BLaER1 (cell line): ENCODE data around the gene DPPA5.

Experiments
- H3K27ac ChIP-seq: shearing (Covaris generic); formaldehyde crosslinking; 2 replicates; pipeline ENCODE4 v1.8.1; 2022
- H3K27me3 ChIP-seq: shearing (Covaris generic); formaldehyde crosslinking; 2 replicates; pipeline ENCODE4 v1.8.1; 2022
- H3K36me3 ChIP-seq: shearing (Covaris generic); formaldehyde crosslinking; 2 replicates; pipeline ENCODE4 v1.8.1; 2022
- H3K4me1 ChIP-seq: shearing (Covaris generic); formaldehyde crosslinking; 2 replicates; pipeline ENCODE4 v1.8.1; 2022
- H3K4me2 ChIP-seq: shearing (Covaris generic); formaldehyde crosslinking; 2 replicates; pipeline ENCODE4 v1.8.1; 2022
- H3K4me3 ChIP-seq: shearing (Covaris generic); formaldehyde crosslinking; 2 replicates; pipeline ENCODE4 v1.8.1; 2022
- H3K9ac ChIP-seq: shearing (Covaris generic); formaldehyde crosslinking; 2 replicates; pipeline ENCODE4 v1.8.1; 2022
- H3K9me3 ChIP-seq: shearing (Covaris generic); formaldehyde crosslinking; 2 replicates; pipeline ENCODE4 v1.8.1; 2022
- H4K20me1 ChIP-seq: shearing (Covaris generic); formaldehyde crosslinking; 2 replicates; pipeline ENCODE4 v1.8.1; 2022
- Cebpa-rat ChIP-seq: shearing (Covaris generic); IDR thresholded peaks from 2 replicates; pipeline ENCODE4 v1.8.1; 2022

The DPPA5 gene

GRCh38 chr6:73367761-73368355, 13.8 kb upstream of the DPPA5 start:
- H3K9me3 ChIP-seq: peaks cover 45% of the 10 kb centered on the region
- no peaks in the 10 kb centered on the region for H3K36me3 ChIP-seq
- no peak for TF ChIP-seq Cebpa-rat
- no peaks in the 10 kb centered on the region for H3K4me1 ChIP-seq
- no peak overlapping the region for H3K9ac ChIP-seq
- no peaks in the 10 kb centered on the region for H4K20me1 ChIP-seq
- no peaks in the 10 kb centered on the region for H3K27me3 ChIP-seq
- H3K27ac ChIP-seq: no peak overlapping the region
- H3K4me3 ChIP-seq: no peak overlapping the region
- H3K4me2 ChIP-seq: no peak overlapping the region

- no peak overlapping the region for H3K9ac ChIP-seq
- no peak for TF ChIP-seq Cebpa-rat
Measured at GRCh38 chr6:73364549-73364948, 10.5 kb upstream of the DPPA5 start.

DNA sequence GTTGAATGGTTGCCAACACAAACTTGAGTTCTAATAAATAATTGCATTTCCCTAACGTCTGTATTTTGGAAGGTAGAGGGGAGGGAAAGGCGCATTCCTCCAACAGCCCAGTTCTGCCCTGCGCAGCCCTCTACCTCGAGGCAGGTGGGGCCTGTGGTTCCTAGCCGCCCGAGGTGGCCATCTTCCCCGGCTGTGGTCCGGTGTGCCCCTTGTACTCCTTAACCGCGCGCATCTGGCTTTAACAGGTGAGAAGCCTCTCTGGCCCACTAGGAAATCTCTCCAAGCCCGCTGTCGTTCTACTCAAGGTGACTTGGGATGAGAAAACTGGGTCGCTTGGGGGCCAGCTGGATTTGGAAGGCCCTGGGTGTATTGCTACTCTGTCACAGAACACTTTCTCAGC, 10.0 kb upstream of the DPPA5 start:
- no peak overlapping the region for H3K9ac ChIP-seq
- TF ChIP-seq Cebpa-rat: no peak
- no peaks in the 10 kb centered on the region for H3K4me1 ChIP-seq
- H3K27me3 ChIP-seq: no peaks in the 10 kb centered on the region
- no peaks in the 10 kb centered on the region for H4K20me1 ChIP-seq
- no peak overlapping the region for H3K27ac ChIP-seq
- H3K4me2 ChIP-seq: no peak overlapping the region
- H3K36me3 ChIP-seq: no peaks in the 10 kb centered on the region
- no peak overlapping the region for H3K4me3 ChIP-seq
- H3K9me3 ChIP-seq: peaks cover 25% of the 10 kb centered on the region

More at GRCh38 chr6:73364549-73364948, 10.5 kb upstream of the DPPA5 start:
- Histone ChIP-seq H3K4me3 (no peak overlapping the region), H3K27me3 (no peaks in the 10 kb centered on the region), H3K4me2 (no peak overlapping the region), H3K9me3 (peaks cover 28% of the 10 kb centered on the region), H3K36me3 (no peaks in the 10 kb centered on the region), H4K20me1 (no peaks in the 10 kb centered on the region), H3K4me1 (no peaks in the 10 kb centered on the region), H3K27ac (no peak overlapping the region)

DNA sequence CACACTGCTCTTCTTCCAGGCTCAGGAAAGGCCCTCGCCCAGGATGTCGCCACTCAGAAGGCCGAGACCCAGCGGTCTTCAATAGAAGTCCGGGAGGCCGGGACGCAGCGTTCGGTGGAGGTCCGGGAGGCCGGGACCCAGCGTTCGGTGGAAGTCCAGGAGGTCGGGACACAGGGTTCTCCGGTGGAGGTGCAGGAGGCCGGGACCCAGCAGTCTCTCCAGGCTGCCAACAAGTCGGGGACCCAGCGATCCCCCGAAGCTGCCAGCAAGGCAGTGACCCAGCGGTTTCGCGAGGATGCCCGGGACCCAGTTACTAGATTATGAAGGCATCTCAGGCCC, 9.4 kb upstream of the DPPA5 start:
- Histone ChIP-seq H3K4me2 (no peak overlapping the region), H3K36me3 (no peaks in the 10 kb centered on the region), H4K20me1 (no peaks in the 10 kb centered on the region), H3K27me3 (no peaks in the 10 kb centered on the region), H3K9ac (no peak overlapping the region), H3K4me1 (no peaks in the 10 kb centered on the region), H3K27ac (no peak overlapping the region), H3K9me3 (peaks cover 25% of the 10 kb centered on the region), H3K4me3 (no peak overlapping the region)
- no peak for TF ChIP-seq Cebpa-rat

DNA sequence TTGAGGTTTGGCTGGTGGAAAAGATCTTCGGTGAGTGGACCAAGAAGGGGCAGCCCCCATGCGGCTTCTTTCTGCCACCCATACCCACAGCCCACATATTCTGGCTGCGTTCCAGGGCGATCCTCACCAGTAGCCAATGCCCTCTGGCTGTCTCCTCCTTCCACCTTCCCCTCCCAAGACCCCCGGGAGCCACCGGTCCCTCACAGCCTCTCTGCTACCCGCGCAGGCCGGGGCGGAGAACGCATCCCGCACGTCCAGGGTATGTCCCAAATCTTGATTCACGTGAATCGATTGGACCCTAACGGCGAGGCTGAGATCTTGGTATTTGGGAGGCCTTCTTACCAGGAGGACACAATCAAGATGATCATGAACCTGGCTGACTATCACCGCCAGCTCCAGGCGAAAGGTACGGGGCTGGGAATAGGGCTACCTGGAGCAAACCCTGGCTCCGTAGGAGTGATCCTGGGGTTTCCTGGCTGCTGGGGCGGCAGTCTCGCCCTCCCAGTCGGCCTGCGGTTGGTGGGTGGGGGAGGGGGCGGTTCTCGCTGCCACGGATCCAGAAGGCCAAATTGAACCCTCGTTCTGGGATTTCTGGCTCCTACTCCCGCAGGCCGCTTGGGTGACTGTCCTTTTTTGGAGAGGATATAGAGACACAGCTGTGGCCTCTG, 8.9 kb upstream of the DPPA5 start:
- H4K20me1 ChIP-seq: no peaks in the 10 kb centered on the region
- H3K9me3 ChIP-seq: peaks cover 25% of the 10 kb centered on the region
- no peak overlapping the region for H3K4me3 ChIP-seq
- no peaks in the 10 kb centered on the region for H3K36me3 ChIP-seq
- H3K27ac ChIP-seq: no peak overlapping the region
- H3K9ac ChIP-seq: no peak overlapping the region
- H3K4me2 ChIP-seq: no peak overlapping the region
- no peaks in the 10 kb centered on the region for H3K4me1 ChIP-seq
- no peak for TF ChIP-seq Cebpa-rat
- no peaks in the 10 kb centered on the region for H3K27me3 ChIP-seq

GRCh38 chr6:73362358-73362757, 8.3 kb upstream of the DPPA5 start, which contains the start of gene KHDC3L:
Gene KHDC3L (plus strand): TSS chr6:73362658. CDS start chr6:73362730, 72 bp downstream.
- H3K36me3 ChIP-seq: no peaks in the 10 kb centered on the region
- H3K4me2 ChIP-seq: no peak within 1 kb of the TSS
- TF ChIP-seq Cebpa-rat: no peak
- H3K27me3 ChIP-seq: no peaks in the 10 kb centered on the region
- H3K4me3 ChIP-seq: no peak within 1 kb of the TSS
- H4K20me1 ChIP-seq: no peaks in the 10 kb centered on the region
- peaks cover 25% of the 10 kb centered on the region for H3K9me3 ChIP-seq
- H3K9ac ChIP-seq: no peak within 1 kb of the TSS
- no peaks in the 10 kb centered on the region for H3K4me1 ChIP-seq
- H3K27ac ChIP-seq: no peak within 1 kb of the TSS

GRCh38 chr6:73349311-73349710, 4.8 kb downstream of the DPPA5 start:
- Histone ChIP-seq H4K20me1 (no peaks in the 10 kb centered on the region), H3K4me1 (no peaks in the 10 kb centered on the region), H3K27me3 (no peaks in the 10 kb centered on the region; the same call in 1 of the 2 replicates), H3K4me2 (no peak overlapping the region), H3K9ac (no peak overlapping the region), H3K36me3 (no peaks in the 10 kb centered on the region), H3K4me3 (no peak overlapping the region), H3K27ac (no peak overlapping the region), H3K9me3 (peaks cover 12% of the 10 kb centered on the region)
- no peak for TF ChIP-seq Cebpa-rat

DNA sequence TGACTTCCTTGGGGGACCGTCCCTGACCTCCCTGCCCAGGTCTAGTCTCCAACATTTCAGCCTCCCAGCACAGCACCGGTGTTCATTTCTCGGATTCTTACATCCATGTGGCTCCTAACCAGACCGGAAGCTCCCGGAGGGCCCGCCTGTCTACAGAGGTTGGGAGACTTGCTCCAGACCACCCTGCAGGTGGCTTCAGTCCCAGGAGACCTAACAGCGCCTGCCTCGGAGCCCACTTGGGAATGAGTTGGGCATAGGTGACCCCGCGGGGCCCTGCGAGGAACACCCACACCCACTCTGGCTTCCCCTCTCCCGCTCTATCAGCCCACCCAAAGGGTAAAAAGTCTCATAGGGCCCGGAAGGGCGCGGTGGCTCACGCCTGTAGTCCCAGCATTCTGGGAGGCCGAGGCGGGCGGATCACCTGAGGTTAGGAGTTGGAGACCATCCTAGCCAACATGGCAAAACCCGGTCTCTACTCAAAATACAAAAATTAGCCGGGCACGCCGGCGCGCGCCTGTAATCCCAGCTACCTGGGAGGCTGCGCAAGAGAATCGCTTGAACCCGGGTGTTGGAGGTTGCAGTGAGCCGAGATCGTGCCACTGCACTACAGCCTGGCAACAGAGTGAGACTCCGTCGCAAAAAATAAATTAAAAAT, 5.4 kb downstream of the DPPA5 start:
- Histone ChIP-seq H3K27me3 (no peaks in the 10 kb centered on the region; the same call in 1 of the 2 replicates), H3K4me2 (no peak overlapping the region), H3K4me1 (no peaks in the 10 kb centered on the region), H4K20me1 (no peaks in the 10 kb centered on the region), H3K4me3 (no peak overlapping the region), H3K9me3 (peaks cover 6% of the 10 kb centered on the region), H3K27ac (no peak overlapping the region), H3K36me3 (no peaks in the 10 kb centered on the region), H3K9ac (no peak overlapping the region)
- no peak for TF ChIP-seq Cebpa-rat

DNA sequence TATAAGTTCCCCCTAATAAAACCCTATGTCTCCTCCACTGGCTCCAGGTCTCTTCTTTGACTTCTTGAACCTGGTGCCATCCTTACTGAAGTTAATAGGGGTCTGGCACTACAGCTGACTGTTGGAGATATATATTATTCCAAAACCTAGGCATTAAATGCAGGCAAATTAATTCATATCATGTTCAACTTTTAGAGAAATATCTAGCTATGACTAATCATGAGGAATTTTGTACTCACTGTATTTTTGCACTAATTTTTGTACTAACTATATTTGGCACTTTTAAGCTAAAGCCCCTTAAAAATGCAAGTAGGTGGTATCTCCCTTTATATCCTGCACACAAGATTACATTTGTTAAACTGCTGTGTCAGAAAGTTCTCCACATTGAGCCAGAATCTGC, 10.9 kb downstream of the DPPA5 start:
- Histone ChIP-seq H3K4me1 (no peaks in the 10 kb centered on the region), H3K27ac (no peak overlapping the region), H3K4me2 (no peak overlapping the region), H3K27me3 (no peaks in the 10 kb centered on the region), H3K4me3 (no peak overlapping the region), H3K9ac (no peak overlapping the region), H3K9me3 (no peaks in the 10 kb centered on the region), H3K36me3 (no peaks in the 10 kb centered on the region), H4K20me1 (no peaks in the 10 kb centered on the region)
- TF ChIP-seq Cebpa-rat: no peak

DNA sequence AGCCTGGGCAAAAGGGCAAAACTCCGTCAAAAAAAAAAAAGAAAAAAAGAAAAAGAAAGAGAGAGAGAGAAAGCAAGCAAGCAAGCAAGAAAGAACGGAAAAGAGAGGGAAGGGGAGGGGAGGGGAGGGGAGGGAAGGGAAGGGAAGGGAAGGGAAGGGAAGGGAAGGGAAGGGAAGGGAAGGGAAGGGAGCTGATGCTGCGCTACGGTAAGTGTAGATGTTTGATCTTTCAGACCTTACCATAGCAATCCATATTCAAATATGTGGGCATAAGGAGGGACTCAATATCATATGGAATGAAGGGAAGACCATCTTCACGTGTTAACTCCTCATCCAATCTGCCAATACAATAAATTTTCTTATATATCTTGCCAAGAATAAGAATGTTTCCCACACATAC, 11.9 kb downstream of the DPPA5 start:
- TF ChIP-seq Cebpa-rat: no peak
- no peaks in the 10 kb centered on the region for H3K4me1 ChIP-seq

More for the DNA sequence above, 11.9 kb downstream of the DPPA5 start:
- no peak overlapping the region for H3K4me3 ChIP-seq
- no peaks in the 10 kb centered on the region for H3K36me3 ChIP-seq
- no peak overlapping the region for H3K9ac ChIP-seq
- no peak overlapping the region for H3K4me2 ChIP-seq
- no peaks in the 10 kb centered on the region for H3K27me3 ChIP-seq
- H3K27ac ChIP-seq: no peak overlapping the region
- no peaks in the 10 kb centered on the region for H3K9me3 ChIP-seq
- no peaks in the 10 kb centered on the region for H4K20me1 ChIP-seq
